SKM-1 (cell line): ENCODE measurements around the gene NKD1.
"Not testable (repeated sequence)": the region's sequence is repeated elsewhere in the genome, so short reads cannot be mapped to it uniquely, and the experiment has no call there.

Experiments used
- DNase-seq: peaks from one replicate; lab custom pipeline; 2025; ENCODE audit not compliant: unreplicated experiment; lab: John Stamatoyannopoulos, UW

The NKD1 gene, protein sequence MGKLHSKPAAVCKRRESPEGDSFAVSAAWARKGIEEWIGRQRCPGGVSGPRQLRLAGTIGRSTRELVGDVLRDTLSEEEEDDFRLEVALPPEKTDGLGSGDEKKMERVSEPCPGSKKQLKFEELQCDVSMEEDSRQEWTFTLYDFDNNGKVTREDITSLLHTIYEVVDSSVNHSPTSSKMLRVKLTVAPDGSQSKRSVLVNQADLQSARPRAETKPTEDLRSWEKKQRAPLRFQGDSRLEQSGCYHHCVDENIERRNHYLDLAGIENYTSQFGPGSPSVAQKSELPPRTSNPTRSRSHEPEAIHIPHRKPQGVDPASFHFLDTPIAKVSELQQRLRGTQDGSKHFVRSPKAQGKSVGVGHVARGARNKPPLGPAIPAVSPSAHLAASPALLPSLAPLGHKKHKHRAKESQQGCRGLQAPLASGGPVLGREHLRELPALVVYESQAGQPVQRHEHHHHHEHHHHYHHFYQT

GRCh38 chr16:50548125-50548908 is at the start of gene NKD1:
TSS of gene NKD1 (plus strand) at chr16:50548396. CDS start at chr16:50548554, 158 bp downstream.
- DNase-seq: no peak

DNA sequence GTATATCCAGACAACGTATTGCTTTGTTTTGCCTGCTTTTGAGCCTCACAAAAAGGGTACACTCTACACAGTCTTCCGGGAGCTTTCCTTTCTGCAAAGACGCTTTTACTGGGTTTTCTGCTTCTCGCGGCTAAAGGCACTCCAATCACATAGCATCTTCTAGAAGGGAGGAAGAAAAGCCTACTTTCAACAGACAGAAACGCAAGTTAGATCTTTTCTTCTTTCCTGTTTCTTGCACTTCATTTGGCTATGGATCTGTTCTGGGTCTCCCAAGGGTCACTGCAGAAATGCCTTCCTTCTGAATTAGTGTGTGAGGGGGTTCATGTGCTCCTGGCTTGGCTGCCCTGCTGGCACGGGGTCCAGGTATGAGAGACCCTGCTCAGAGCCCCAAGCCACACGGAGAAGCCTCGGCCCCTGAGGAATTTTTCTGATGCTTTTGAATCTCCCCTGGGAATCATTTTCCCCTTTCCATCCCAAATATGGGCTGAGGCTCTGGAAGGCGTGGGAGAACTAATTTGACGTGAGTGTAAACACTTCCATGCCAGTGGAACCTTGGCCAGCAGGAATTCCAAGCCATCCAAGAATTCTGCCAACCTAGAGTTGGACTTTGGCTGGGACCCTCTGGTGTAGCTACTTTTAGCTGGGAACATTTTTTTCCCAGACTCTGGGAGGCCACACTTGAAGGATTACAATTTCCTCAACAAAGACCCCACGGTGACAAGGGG is 49.6 kb upstream of the NKD1 start:
- DNase-seq: no peak

GRCh38 chr16:50499254-50499653 is 48.9 kb upstream of the NKD1 start:
- DNase-seq: no peak

GRCh38 chr16:50500171-50500874 is 47.9 kb upstream of the NKD1 start:
- no peak for DNase-seq

GRCh38 chr16:50501251-50501650 is 46.9 kb upstream of the NKD1 start:
- no peak for DNase-seq

DNA sequence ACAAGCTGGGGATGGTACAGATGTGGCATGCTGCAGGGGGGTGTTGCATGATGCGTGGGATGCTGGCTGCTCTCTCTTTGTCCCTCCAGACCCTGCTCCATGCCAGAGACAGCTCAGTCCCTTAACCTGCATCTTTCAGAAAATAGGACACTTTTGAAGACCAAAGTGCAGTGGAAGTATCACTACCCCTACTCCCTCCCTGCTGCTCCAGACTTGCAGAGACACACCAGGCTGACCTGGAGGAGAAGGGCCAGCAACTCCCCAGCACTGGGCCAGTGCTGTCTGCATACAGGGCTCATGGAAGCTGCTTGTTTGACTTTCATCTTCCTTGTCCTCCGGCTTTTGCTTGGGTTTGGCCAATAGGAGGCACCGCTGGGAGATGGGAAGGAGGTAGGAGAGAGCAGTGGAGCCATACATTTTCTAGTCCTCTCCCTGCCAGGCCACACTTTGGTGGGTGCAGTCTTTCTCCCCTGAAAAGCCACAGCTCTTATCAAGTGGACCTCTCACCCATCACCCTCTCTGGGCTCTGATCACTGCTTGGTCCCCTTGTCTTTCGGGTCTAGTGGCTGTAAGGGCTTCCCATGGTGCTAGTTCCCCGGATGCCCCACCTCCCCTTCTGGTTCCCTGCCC is 46.1 kb upstream of the NKD1 start:
- no peak for DNase-seq

DNA sequence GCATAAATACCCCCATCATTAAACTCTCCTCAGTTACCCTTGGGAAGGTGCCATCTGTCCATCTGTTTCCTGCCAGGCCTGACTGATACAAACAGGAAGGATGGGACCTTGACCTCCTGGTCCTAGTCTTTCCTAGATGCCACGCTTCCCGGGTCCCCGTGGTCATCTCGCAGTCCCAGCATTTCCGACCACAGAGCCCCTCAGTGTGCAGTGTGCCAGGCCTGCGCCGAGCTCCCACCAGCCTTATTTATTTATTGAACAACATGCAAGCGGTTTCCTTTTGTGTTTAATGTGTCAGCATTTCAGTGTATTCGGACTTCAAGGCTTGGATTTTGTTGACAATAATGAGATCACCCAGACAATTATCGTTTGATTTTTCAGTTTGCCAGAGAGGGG is 45.6 kb upstream of the NKD1 start:
- DNase-seq: no peak

- not testable (repeated sequence) for DNase-seq
Measured at GRCh38 chr16:50503868-50504531, 44.2 kb upstream of the NKD1 start.

DNA sequence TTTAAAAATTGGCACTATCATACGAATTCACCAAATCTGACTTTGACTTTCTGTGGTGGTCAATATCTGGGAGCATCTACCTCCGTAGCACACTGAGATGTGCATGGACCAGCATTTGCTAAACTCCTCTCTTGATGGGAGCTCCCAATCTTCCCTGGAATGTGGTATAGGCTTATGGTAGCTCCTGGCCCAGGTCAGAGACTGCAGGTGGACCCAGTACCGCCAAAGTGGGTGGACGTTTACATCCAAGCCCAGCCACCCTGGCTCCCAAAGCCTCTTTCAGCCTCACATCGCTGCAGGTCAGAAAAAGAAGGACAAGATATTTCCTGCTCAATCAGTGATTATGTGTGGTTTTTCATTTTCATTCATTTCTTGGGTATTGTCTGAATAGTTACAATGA is 43.1 kb upstream of the NKD1 start:
- no peak for DNase-seq

- DNase-seq: no peak
Measured at GRCh38 chr16:50505714-50506542, 42.3 kb upstream of the NKD1 start.

DNA sequence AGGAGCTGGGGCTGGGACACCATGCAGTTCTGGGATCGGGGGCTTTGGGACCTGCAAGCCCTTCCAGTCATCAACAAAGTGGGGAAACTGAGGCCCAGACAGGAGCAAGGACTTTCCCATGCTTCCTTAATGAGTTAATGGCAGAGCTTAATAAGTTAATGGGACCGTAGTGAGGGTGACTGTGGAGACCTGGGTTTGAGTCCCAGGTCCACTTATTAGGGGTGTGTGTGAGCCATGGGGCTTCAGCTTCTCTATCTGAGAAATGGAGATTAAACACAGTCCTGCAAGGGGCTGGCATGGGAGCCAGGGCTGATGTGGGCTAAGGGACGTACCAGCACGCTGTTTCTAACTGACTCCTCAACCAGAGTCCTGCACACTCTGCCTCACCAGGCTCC is 41.7 kb upstream of the NKD1 start:
- no peak for DNase-seq

DNA sequence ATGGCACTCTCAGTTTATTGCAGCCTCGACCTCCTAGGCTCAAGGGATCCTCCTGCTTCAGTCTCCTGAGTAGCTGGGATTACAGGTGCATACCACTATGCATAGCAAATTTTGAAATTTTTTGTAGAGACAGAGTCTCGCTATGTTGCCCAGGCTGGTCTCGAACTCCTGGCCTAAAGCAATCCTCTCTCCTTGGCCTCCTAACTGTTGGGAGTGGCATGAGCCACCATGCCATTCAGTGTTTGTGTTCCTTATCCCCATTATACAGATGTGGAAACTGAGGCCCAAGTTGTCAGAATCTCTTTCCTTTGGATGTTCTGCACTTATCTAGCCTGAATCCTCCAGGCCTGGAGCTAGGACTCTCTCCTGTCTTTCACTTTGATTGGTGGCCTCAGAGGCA is 40.8 kb upstream of the NKD1 start:
- DNase-seq: no peak

DNA sequence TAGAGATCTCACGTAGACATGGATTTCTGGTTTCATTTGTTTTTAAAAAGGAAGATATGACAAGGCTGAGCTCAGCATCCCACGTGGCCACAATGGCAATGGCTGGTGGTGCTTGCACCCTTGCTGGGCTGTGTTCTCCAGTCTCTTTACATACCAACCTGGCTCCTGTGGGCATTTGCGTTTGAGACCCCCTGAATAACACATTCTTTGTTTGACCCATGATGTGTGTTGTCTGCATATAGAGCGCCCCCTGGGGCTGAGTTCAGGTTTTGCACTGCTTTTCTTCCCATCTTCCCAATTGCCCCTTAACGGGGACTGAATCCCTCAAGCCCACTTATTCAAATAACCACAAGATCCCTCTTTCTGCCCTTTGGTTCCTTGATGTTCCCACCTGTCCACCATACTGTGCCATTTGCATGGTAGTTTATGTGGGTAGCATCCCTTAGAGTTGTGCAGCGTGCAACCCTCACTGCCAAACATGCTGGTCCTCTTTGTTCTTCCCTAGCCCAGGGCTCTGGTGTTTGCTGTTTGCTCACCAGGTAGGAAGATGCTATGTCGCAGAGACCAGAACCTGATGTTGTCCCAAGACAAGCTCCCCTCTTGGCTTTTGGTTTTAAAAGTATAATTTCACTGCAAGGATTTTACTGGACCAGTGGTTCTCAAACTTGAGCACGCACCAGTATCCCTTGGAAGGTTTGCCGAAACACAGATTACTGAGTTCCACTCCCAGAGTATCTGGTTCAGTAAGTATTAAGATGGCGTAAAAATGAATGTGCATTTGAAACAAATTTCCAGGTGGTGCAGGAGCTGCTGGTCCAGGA is 38.5 kb upstream of the NKD1 start:
- no peak for DNase-seq

DNA sequence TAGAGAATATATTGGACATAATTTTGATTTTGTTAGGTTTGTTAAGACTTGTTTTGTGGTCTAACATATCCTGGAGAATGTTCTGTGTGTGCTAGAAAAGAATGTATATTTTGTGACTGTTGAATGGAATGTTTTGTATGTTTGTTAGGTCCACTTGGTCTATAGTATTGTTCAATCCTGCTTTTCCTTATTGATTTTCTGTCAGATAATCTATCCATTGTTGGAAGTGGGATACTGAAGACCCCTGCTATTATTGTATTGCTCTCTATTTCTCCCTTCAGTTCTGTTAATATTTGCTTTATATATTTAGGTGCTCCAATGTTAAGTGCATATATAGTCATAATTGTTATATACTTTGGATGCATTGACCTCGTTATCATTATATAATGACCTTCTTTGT is 33.0 kb upstream of the NKD1 start:
- DNase-seq: no peak

DNA sequence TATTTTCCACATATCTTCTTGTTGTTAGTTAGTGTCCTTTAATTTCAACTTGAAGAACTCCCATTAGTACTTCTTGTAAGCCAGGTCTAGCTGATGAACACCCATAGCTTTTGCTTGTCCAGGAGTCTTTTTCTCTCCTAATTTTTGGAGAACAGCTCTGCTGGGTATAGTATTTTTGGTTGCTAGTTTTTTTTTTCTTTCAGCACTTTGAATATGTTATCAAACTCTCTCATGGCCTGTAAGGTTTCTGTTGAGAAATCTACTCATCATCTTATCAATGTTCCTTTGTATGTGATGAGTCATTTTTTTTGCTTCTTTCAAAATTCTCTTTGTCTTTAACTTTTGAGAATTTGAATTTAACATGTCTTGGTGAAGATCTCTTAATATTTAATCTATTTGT is 31.8 kb upstream of the NKD1 start:
- DNase-seq: no peak

- no peak for DNase-seq
Measured at GRCh38 chr16:50516890-50517289, 31.3 kb upstream of the NKD1 start.

DNA sequence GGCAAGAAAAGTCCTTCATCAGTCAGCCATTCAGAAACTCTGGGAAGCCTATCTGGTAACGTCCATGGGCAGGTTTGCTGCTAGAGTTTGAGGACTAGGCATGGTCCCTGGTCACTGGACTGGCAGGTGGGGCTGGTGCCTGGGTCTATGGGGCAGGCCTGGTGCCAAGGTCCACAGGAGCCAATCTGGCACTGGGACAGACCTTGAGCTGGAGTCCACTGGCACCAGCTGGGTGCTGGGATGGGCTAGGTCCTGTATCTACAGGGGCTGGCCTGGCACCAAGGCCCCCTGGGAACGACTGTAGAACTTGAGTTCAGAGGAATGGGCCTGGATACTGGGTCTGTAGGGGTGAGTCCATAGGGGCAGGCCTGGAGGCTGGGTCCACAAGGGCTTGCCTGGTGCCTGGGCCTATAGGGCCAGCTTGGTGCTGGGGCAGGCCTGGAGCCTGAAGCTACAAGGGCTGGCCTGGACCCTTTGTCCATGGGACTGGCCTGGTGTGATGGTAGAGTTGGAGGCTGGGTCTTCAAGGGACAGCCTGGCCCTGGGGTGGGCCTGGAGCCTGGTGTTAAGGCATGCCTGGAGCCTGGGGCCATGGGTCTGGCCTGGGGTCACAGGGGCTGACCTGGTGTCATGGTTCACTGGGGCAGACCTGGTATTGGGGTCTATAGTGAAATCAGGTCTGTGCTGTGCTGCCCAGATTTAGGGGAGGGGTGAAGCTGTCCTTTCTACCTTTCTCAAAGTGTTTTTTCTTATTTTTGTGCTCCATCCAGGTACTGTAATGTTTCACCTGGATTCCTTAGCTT is 30.5 kb upstream of the NKD1 start:
- DNase-seq: no peak
